Measurements from ENCODE around the gene ADAMTS12.

- TF ChIP-seq STAT5B (CRISPR knock-in tag; IDR thresholded peaks at IDR 0.05) (no peak), ZNF24 (IDR thresholded peaks at IDR 0.05) (no peak), MCM5 (IDR thresholded peaks at IDR 0.05; ENCODE audit: low read depth) (no peak), SNIP1 (IDR thresholded peaks at IDR 0.05; ENCODE audit: low read depth) (no peak), MAX (CRISPR knock-in tag; IDR thresholded peaks at IDR 0.05) (no peak), SMARCE1 (IDR thresholded peaks at IDR 0.05) (no peak), TRIM28 (IDR thresholded peaks at IDR 0.05) (no peak), GATAD2B (IDR thresholded peaks at IDR 0.05; ENCODE audit: borderline replicate concordance) (no peak), MCM3 (IDR thresholded peaks at IDR 0.05) (no peak), SIN3A (IDR thresholded peaks at IDR 0.05; ENCODE audit: borderline replicate concordance in 2 of 2, control insufficient read depth in 1 of 2, low read depth in 2 of 2, low read length in 2 of 2) (no peak), HEY1 (CRISPR knock-in tag; IDR thresholded peaks at IDR 0.05; ENCODE audit: borderline replicate concordance) (no peak), ZNF76 (CRISPR knock-in tag; IDR thresholded peaks at IDR 0.05; ENCODE audit: borderline replicate concordance) (no peak)
Observed at GRCh38 chr5:33756491-33756890, 135.3 kb downstream of the ADAMTS12 start.
